HG02678 (cell line): ENCODE results near the gene OR6X1.

Experiments
- ATAC-seq: cut with Tn5 transposase; IDR thresholded peaks from one replicate; pipeline ENCODE4 v1.9.1; 2021; ENCODE audit warnings: mild to moderate bottlenecking, moderate library complexity; ENCODE audit not compliant: unreplicated experiment

The OR6X1 gene, protein sequence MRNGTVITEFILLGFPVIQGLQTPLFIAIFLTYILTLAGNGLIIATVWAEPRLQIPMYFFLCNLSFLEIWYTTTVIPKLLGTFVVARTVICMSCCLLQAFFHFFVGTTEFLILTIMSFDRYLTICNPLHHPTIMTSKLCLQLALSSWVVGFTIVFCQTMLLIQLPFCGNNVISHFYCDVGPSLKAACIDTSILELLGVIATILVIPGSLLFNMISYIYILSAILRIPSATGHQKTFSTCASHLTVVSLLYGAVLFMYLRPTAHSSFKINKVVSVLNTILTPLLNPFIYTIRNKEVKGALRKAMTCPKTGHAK

DNA sequence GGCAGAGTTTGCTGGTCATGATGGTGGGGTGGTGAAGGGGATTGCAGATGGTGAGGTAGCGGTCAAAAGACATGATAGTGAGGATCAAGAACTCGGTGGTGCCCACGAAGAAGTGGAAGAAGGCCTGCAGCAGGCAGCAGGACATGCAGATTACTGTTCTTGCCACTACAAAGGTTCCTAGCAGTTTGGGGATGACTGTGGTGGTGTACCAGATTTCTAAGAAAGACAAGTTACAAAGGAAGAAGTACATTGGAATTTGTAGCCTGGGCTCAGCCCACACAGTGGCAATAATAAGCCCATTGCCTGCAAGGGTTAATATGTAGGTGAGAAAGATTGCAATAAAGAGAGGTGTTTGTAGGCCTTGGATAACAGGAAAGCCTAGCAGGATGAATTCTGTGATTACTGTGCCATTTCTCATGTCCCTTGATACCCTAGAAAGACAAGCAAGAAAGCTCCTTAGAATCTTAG is at the start of gene OR6X1:
OR6X1 (minus strand) TSS at position 418 of the 468 bp plus-strand sequence; CDS start at position 418, 0 bp downstream.
- no peak for ATAC-seq

DNA sequence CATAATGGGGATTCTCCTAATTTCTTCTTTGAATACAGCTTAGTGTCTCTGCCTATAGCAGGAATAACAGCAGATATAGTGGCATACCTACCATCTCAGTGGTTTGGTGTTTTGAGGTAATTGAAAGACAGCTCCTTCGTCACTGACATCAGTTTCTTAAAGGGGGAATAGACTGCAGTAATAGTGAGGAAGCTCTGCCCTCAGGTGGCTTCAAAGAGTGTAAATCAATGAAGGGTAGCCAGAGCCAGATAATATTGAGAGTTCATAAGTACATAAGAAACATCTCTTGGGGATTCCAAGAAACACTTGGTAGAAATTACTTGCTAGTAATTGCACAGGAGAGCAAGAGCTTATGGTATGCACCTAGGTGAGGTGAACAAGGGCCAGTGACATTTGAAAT is 47.4 kb upstream of the OR6X1 start:
- no peak for ATAC-seq

DNA sequence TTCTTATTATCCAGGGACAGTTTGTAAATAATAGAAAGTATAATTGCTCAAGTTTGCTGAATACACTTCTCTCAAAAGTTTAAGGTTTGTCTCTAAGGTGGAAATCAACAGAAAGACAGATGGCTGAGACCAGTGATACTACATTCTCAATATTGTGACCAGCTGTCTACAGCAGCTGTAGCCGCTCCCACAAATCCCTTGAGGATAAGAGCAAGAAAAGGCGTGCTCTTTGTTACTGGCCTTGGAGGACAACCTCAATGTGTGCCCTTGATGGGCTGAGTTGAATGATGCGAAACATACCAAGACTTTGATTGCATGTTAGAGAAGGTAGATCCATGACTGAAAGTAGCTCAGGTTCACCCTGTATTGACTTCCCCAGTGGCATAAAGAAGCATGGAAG is 45.7 kb upstream of the OR6X1 start:
- no peak for ATAC-seq

DNA sequence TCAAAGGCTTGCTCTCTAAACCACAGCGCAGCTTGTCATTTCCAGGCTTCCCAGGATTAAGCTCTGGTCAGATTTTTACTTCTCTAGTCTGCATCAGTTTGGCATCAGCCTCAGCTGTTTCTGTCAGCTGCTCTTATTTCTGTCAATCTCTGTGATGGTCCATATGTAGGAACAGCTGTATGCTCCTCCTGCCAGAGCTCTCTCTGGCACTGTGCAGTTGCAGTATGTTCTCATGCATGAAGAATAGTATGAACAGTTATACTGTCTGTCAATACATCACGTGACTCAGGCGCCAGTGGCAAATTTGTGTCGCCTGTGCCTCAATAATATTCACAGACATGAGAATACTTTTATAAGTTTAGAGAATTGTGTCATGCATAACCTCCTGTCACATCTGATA is 45.1 kb upstream of the OR6X1 start:
- no peak for ATAC-seq

DNA sequence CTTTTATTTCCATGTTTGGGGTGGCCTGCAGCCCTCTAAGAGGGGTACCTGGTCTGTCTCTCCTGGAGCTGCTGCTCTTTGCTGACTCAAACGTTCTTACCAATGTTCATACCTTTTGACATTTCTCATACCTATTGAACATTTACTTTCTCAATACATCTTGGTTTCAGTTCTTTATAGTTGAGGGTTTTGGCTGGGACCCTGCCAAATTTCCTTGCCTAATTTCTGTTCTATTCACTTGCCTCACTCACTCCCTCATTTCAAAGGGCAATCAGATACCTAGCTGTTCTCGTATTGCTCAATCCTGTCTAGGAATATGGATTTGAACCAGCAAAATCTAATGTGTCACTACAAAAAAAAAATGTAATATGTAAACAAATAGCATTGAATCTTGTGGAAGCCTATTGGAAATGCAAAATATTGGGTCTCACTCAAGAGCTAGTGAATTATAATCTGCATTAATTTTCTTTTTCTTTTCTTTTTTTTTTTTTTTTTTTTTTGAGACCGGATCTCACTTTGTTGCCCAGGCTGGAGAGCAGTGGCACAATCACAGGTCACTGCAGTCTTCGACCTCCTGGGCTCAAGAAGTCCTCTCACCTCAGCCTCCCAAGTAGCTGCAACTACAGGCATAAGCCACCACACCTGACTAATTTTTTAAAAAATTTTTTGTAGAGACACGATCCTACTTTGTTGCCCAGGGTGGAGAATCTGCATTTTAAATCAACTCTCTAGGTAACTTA is 44.4 kb upstream of the OR6X1 start:
- no peak for ATAC-seq

DNA sequence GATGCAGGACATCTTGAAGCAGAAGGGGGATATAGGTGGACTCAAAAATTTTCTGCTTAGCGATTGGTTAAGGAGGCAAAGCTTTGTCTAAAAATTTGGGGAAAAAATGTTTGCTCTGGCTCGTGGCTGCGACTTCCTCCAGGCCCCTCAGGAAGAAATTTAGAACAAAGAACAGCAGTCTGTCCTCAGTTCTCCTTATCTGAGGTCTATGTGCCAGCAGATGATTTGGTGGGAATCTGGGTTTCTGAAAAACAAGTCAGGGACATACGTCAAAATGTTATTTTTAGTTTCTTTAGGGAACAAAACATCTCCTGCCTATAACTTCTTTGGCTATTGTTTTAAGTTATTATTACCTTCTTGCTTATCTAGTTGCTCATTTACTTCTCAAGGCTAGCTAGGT is 43.8 kb upstream of the OR6X1 start:
- no peak for ATAC-seq

DNA sequence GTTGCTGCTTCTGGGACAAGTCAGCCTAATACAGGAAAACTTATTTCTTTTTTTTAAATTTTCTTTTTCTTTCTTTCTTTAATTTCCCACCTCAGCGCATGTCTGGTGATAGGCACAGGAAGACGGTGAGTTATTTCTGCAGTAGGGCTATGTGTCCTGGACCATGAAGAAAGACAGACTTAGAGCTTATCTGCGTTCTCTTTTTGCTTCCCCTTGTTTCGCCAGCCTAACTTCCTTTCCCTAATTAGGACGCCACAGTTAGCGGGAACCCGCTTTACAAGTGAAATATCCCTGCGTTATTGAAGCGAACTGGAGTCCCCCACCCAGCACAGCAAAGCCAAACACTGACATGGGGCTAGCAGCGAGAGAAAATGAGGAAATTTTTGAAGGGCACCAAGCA is 43.2 kb upstream of the OR6X1 start:
- ATAC-seq, result no peak

DNA sequence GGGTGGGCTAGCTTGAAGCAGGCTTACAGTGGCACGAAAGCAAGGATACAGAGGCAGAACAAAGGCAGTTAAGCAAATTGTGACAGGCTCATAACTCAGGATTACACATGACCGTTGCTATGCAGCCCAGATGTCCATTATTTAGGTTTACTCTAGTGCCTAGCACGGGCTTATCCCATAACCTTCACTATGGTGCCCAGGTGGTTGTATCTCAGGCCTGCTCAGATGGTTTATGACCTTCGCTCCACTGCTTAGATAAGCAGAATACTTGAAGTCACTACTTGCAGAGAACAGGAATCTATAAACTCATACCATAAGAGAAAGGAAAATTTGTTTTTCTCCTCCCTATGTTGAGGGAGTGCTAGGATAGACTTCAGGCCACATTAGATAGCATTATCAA is 42.8 kb upstream of the OR6X1 start:
- ATAC-seq, result no peak

DNA sequence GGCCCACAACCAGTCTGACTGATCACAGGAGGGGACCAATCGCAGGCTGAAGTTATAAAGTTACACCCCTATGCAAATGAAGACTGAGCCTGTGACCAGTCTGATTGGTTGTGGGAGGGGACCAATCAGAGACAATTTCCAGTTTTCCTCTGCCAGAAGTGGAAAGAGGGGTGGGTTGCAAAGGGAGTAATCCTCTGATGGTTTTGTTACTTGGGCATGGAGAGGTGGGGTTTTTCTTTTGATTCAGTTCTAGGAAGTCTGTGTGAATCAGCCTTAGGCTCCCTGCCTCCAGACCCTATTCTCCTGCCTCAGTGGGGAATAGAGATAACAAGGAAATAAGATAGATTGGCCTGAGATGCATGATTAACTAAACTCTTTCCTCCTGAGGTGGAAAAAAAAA is 41.9 kb upstream of the OR6X1 start:
- ATAC-seq, result no peak

DNA sequence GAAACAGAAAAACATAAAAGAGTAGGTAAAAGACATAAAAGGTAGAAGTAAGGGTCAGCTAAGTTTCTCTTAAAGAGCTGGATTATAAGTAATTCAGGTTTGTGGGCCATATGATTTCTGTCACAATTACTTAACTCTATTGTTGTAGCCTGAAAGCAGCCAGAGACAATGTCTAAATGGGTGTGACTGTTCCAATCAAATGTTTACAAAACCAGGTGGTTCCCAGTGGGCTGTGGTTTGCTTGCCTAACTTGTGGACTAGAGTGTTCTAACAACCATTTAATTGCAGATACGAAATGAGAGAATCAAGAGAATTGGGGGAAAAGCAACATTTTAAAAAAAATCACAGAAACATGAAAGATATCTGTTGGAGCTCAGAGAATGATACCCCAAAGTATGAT is 29.2 kb upstream of the OR6X1 start:
- no peak for ATAC-seq

DNA sequence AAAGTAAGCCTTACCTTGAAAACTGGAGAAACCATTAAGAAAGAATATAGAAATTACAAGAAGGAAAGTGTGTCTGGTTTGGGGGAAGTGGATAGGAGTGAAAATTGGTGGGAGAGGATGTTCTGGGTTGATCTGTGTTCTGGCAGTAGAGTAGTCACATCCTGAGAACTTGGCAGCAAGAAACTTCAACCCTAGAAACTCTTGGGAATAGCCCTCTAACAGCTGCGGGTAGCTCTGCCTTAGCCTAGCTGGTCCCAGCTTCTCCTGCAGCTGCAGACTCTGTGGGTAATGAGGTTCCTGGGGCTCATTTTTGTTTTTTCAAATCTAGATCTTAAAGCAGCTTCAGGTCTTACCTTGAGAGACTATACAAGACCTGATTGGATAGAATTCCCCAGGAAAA is 24.2 kb upstream of the OR6X1 start:
- ATAC-seq, result no peak

DNA sequence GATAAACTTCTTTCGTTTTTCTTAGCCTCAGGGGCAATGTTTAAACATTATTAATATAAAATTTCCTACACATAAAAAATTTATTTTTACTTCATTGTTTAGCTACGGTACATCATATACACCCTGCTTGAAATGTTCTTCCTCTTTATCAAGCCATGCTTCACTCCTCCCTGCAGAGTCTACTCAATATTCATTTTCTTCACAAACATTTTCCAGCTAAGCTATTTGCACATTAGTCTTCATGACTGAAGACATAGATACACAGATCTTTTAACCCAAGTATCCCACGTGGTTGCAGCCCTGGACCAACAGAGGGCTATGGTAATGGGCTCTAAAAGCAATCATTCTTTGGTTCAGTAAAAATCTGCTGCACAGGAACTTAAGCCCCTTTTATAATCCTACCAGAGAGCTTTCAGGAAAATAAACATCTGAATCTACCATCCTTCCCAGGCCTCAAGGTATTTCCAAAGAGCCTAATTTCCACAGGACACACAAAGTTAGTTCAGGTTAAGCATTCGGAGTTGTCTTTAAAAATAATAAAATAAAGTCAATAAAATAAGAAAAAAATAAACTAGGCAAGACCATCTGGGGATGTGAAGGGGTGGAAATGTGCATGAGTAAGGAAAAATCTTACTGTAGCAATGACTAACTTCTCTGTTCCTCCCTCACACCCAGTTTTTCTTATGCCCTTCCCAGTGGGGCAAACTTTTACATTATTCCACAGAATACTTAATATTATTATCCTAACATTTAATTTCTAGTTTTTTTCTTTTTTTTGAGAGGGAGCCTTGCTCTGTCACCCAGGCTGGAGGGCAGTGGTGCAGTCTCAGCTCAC is 21.6 kb upstream of the OR6X1 start:
- ATAC-seq, result no peak

DNA sequence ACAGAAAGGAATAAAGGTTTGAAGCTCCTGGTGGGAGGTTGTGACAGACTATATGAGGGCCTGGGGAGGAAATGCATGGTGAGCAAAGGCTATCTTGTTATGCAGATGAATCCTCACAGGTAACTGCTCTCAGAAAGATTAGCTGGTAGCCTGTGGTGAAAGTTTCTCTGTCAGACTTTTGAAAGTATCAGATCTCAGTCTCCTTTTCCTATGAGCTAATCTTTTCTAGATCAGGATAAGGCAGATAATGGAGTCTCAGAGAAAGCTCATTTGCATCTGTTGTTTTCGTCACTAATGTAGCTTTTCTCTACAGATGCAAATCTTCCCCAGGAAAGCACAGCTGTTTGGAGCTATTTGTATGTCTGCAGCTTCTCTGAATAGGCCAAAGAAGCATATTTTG is 21.0 kb upstream of the OR6X1 start:
- ATAC-seq, result peak; percentile 47

DNA sequence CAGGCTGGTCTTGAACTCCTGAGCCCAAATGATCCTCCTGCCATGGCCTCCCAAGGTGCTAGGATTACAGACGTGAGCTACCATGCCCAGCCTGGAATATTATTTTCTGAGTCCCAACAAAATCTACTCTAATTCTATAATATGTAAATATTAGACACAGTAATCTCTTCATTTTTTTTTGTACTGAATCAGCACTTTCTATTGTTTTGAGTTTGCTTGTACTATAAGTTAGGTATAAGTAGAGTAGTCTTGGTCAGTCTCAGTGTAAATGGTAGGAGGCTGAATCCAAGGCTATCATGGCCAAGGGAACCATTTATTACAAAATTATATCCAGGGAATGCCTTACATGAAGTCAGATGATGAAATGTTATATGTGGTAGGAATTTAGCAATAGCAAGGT is 19.6 kb upstream of the OR6X1 start:
- no peak for ATAC-seq

DNA sequence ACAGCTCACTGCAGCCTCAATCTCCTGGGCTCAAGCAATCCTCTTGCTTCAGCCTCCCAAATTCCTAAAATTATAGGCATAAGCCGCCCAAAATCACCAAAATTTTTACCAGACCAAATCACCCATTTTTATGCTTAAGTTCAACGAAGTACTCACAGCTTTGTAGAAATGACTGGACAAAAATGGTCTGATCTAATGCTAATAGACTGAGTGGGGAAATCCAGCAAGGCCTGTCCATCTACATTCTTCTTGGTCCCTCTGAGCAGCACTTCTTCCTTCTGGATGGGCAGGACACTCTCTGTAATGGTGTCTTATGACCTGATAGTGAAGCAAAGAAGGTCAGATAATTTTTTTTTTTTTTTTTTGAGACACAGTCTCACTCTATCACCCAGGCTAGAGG is 18.7 kb upstream of the OR6X1 start:
- no peak for ATAC-seq

DNA sequence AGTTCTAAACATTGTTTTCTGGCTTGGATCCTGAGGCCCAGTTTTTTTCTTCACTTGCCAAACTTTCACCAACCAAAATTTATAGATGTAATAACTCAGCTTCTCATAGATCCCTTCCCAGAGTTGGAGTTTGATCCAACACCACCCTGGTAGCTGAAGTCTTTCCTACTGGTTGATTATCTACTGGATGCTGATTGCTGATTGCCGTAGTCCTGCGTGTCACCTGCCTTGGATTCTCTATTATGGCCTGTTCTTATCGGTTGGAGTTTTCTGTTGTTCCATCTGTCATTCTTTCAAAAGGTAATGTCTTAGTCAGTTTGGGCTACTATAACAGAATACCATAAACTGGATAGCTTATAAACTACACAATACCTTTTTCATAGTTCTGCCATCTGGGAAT is 17.3 kb upstream of the OR6X1 start:
- ATAC-seq, result no peak

DNA sequence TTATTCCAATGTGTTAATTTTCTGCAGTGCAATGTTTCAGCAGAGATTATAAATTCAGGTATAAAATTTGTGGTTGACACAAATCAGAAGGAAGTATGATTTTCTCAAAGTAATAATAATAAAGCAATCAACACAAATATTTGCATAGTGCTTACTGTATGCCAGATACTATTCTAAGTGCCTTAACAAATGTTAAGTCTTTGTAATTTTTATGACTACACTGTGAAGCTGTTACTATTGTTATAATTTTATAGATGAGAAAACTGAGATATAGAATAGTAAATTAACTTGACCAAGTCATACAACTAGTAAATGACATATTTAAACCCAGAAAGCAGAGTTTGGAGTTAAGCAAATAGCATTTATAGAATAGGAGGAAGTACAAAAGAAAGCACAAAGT is 16.4 kb upstream of the OR6X1 start:
- no peak for ATAC-seq

DNA sequence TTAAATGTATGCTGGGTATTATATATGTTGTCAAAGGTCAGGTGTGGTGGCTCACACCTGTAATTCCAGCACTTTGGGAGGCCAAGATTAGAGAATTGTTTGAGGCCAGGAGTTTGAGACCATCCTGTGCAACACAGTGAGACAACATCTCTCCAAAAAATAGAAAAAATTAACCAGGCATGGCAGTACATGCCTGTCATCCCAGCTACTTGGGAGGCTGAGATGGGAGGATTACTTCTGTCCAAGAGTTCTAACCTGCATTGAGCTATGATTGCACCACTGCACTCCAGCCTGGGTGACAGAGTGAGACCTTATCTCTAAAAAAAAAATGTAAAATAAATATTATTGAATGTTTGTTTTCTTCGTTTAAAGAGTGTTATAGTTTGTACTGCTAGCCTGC is 11.3 kb upstream of the OR6X1 start:
- no peak for ATAC-seq

DNA sequence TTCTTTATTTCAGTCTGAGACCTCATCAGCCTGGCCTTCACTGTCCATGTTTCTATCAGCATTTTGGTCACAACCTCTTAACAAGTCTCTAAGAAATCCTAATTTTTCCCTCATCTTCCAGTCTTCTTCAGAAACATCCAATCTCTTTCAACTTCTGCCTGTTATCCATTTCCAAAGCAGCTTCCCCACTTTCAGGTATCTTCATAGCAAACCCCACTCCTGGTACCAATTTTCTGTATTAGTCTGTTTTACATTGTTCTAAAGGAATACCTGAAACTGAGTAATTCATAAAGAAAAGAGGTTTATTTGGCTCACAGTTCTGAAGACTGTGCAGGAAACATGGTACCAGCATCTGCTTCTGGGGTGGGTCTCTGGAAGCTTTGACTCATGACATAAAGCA is 8.1 kb upstream of the OR6X1 start:
- ATAC-seq, result no peak

DNA sequence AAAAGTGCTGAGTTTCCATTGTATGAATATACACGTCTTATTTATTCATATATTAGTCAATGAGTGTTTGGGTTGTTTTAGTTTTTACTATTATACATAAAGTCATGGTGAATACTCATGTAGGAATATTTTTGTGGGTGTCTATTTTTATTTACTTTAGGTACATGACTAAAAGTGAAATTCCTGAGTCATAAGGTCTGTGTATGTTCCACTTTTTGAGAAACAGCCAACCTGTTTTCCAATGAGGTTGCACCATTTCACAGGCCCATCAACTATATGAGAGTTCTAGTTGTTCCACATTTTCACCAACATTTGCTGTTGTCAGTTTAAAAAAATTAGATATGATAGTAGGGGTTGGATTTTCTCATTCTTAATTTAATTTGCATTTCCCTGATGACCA is 6.6 kb upstream of the OR6X1 start:
- no peak for ATAC-seq

DNA sequence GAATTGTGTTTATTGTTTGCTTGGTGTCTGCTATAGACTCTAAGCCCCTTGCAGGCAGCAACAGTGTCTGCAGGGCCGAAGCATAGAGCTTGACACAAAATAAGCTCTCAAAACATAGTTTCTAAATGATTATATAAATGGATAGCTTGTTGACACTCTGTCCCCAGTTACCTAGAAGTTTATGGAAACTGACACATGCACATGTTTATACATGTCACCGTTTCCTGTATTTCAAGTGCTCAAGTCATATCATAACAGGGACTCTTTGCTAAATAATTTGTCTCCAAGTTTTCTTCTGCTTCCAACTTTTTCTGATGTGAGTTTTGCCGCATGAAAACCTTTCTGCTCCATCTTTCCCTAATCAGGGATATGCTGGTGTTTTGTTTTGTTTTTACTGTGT is 3.7 kb upstream of the OR6X1 start:
- ATAC-seq, result no peak

DNA sequence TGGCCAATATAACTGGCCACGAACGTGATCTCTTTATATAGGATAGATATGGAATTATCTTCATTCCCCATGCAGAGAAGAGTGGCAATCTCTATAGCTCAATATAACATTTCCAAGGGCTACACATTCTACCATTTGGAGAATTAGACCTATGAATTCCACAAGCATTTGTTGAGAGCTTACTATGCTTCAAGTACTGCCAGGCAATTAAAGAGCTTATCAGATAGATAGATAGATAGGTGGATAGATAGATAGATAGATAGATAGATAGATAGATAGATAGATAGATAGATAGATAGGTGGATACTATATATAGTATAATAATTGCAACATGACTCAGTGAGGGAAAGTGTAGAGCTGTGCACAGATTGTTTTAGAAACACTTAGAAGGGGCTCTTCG is 1.5 kb upstream of the OR6X1 start:
- no peak for ATAC-seq
